Breast epithelium (tissue), 4 donors: ENCODE data around the gene CTDNEP1. TPM values are rescaled to one million over a fixed set of nuclear protein-coding genes. Genes with fewer than 3 reads are reported as not detected.

Source experiments
- DNase-seq, 2 donors: peaks; one replicate each; pipeline ENCODE4 v3.0.0-alpha.2; 2019; ENCODE audit warnings: low spot score in 2 of 2
- H3K27ac ChIP-seq, 2 donors: fragments of 200-600 bp; sonication (generic) in 1 of 2; one replicate each; pipeline ENCODE4 v1.5.1; 2016 to 2019; ENCODE audit warnings: mild to moderate bottlenecking in 1 of 2
- H3K27me3 ChIP-seq, 2 donors: fragments of 200-600 bp; sonication (generic) in 1 of 2; one replicate each; pipeline versions ENCODE4 v1.5.1 to v1.6.0; 2017 to 2019; ENCODE audit warnings: control low read depth in 1 of 2, mild to moderate bottlenecking in 1 of 2
- H3K36me3 ChIP-seq: fragments of 200-600 bp; one replicate; pipeline ENCODE4 v1.5.1; 2019
- H3K4me1 ChIP-seq, 2 donors: fragments of 200-600 bp; sonication (generic); one replicate each; pipeline ENCODE4 v1.5.1; 2016 to 2019; ENCODE audit warnings: control low read depth in 1 of 2
- H3K4me3 ChIP-seq, 3 donors: fragments of 200-600 bp; sonication (generic); 1 replicate in 2 of 3; 2 replicates in 1 of 3; pipeline ENCODE4 v1.5.1; 2016 to 2019; ENCODE audit warnings: mild to moderate bottlenecking in 3 of 3, moderate library complexity in 2 of 3
- H3K9me3 ChIP-seq, 2 donors: fragments of 200-600 bp; sonication (generic) in 1 of 2; one replicate each; pipeline ENCODE4 v1.5.1; 2016 to 2019; ENCODE audit warnings: control low read depth in 1 of 2
- POLR2A ChIP-seq: fragments of 450-650 bp; IDR thresholded peaks from one replicate; pipeline ENCODE4 v1.6.1; 2016; ENCODE audit warnings: antibody characterized with exemption, mild to moderate bottlenecking, moderate library complexity
- POLR2AphosphoS5 ChIP-seq, 3 donors: sonication (generic); formaldehyde crosslinking; IDR thresholded peaks; one replicate each; pipeline ENCODE4 v1.6.1; 2017; ENCODE audit warnings: antibody characterized with exemption in 3 of 3
- intact Hi-C: fragments of 100-400 bp; cut with DNase I; formaldehyde crosslinking; loops from one replicate; pipeline ENCODE4 v1.15.1; 2023; ENCODE audit warnings: low total_unique reads
- total RNA-seq, 3 donors: library from RNA; depleted of rRNA; stranded (reverse); fragments of >200 nt; gene quantifications; one replicate each; pipeline ENCODE4 v1.1.0, GENCODE V29; 2016
- TF ChIP-seq, protein P1 (sequence below), 3 donors: fragments of 450-650 bp; IDR thresholded peaks; one replicate each; pipeline ENCODE4 v1.5.1; 2016 to 2017; ENCODE audit warnings: antibody characterized with exemption in 3 of 3, mild to moderate bottlenecking in 3 of 3, moderate library complexity in 3 of 3

CTDNEP1 gene
- total RNA-seq, 3 donors from 2014 or later, result 35.7 to 67.5 (median 60.5) TPM

DNA sequence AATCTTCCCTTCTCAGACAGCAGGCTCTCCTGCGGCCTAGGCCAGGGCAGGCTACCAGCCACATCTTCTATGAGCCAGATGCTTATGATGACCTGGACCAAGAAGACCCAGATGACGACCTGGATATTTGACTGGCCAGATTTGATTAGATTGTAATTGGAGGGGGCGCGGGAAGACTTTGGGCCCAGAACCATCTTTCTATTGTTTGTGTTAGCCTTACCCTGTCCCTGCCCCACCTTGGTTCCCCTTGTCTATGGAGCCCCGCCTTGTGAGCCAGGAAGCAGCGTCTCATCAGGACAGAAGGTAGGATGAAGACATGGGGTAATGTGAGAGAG is 8.0 kb upstream of the CTDNEP1 start:
- Histone ChIP-seq H3K4me3 (no peak overlapping the region), H3K4me1 (peaks cover 0 to 6% of the 10 kb centered on the region in 2 donors), H3K36me3 (no peaks in the 10 kb centered on the region), H3K27ac (peak overlapping the region; percentile 75 to 96), H3K27me3 (peaks cover 5 to 12% of the 10 kb centered on the region in 2 donors), H3K9me3 (no peaks in the 10 kb centered on the region)
- TF ChIP-seq POLR2AphosphoS5 (IDR thresholded peaks at IDR 0.05) (no peak), POLR2A (no peak)
- TF ChIP-seq, protein P1, sequence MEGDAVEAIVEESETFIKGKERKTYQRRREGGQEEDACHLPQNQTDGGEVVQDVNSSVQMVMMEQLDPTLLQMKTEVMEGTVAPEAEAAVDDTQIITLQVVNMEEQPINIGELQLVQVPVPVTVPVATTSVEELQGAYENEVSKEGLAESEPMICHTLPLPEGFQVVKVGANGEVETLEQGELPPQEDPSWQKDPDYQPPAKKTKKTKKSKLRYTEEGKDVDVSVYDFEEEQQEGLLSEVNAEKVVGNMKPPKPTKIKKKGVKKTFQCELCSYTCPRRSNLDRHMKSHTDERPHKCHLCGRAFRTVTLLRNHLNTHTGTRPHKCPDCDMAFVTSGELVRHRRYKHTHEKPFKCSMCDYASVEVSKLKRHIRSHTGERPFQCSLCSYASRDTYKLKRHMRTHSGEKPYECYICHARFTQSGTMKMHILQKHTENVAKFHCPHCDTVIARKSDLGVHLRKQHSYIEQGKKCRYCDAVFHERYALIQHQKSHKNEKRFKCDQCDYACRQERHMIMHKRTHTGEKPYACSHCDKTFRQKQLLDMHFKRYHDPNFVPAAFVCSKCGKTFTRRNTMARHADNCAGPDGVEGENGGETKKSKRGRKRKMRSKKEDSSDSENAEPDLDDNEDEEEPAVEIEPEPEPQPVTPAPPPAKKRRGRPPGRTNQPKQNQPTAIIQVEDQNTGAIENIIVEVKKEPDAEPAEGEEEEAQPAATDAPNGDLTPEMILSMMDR (IDR thresholded peaks at IDR 0.05), result no peak
- intact Hi-C loops, result no loop called here
- DNase-seq, result no peak

DNA sequence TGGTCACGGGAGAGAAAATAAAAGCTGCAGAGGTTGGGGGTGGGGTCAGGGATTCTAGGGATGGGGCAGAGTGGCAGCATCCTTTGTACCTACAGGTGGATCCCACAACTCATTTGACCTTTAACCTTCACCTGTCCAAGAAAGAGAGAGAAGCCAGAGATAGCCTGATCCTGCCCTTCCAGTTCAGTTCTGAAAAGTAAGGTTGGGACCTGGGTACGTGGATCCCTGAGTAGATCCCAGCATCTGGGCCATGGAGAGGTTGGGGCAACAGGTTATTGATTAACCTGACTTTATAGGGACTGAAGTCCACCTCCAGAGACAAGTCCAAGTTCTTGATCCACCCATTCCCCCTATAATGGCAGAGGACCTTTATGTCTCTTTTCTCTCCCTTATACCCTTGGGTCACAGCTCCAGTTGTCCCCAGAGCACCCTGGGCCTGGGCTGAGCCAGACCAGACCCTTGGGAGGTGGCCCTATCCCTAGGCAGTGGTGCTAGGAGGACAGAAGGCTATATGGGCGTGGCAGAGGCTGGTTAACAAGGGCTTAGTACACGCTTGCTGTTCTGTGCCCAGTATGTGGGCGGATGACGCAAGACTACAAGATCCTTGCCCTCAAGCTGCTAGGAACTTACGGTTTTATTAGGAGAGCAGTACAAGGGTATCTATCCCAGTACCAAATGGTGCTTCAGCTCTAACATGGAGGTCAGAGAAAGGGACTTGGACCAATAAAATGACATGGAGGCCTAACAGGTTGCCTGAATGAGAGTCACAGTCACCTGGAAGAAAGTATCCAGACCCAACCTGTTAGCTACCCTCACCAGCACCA is 7.4 kb upstream of the CTDNEP1 start:
- H3K27me3 ChIP-seq, result peaks cover 5 to 12% of the 10 kb centered on the region in 2 donors
- no peak for TF ChIP-seq POLR2A
- peak in 1 of 3 donors; percentile 8 for TF ChIP-seq POLR2AphosphoS5 (IDR thresholded peaks at IDR 0.05)
- intact Hi-C loops, result no loop called here
- peaks cover 0 to 6% of the 10 kb centered on the region in 2 donors for H3K4me1 ChIP-seq
- peak overlapping the region; percentile 75 to 96 for H3K27ac ChIP-seq
- DNase-seq, result peak in 1 of 2 donors; percentile 78
- no peaks in the 10 kb centered on the region for H3K9me3 ChIP-seq
- no peak overlapping the region for H3K4me3 ChIP-seq
- no peaks in the 10 kb centered on the region for H3K36me3 ChIP-seq

DNA sequence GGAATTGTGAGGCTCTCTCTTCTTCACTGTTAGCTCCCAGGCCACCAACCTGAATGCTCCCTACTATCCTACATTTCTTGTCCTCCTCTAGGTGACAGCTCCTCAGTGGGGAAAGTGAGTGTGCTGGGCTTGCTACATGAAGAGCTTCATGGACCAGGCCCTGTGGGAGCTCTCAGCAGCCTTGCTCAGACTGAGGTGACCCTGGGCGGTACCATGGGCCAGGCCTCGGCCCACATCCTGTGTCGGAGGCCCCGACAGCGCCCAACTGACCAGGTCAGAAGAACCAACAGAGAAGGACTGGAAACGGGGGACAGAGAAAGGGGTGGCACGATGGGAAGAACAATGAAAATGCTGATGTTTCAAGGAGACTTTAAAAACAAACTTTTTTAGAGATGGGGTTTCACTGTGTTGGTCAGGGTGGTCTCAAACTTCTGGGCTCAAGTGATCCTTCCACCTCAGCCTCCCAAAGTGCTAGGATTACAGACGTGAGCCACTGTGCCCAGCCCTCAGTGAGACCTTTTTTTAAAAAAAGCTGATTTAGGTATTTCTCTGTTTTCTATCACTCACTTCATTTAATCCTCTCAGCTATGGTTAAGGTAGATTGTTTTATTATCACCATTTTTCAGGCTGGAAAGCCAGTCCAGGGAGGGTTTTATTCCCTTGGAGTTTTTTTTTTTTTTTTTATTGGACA is 5.4 kb upstream of the CTDNEP1 start:
- Histone ChIP-seq H3K4me3 (no peak overlapping the region), H3K27ac (no peak overlapping the region), H3K4me1 (peaks cover 6 to 9% of the 10 kb centered on the region in 2 donors), H3K9me3 (no peaks in the 10 kb centered on the region), H3K27me3 (peaks cover 0 to 3% of the 10 kb centered on the region in 2 donors), H3K36me3 (no peaks in the 10 kb centered on the region)
- TF ChIP-seq POLR2A, result no peak
- TF ChIP-seq, protein P1 (IDR thresholded peaks at IDR 0.05), result no peak
- no peak for TF ChIP-seq POLR2AphosphoS5 (IDR thresholded peaks at IDR 0.05)
- DNase-seq, result no peak
- intact Hi-C loops, result no loop called here

DNA sequence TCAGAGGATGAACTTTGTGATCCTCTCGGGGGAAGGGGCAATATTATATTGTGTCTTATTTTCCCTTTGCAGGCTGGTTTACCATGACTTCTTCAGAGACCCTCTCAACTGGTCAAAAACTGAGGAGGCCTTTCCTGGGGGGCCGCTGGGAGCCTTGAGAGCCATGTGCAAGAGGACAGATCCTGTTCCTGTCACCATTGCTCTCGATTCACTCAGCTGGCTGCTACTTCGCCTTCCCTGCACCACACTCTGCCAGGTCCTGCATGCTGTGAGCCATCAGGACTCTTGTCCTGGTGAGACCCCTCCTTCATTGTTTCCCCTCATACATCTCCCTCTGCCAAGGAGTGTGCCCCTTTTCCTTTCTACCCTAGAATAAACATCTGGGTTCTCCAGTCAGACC is 3.0 kb upstream of the CTDNEP1 start:
- Histone ChIP-seq H3K4me3 (no peak overlapping the region), H3K36me3 (no peaks in the 10 kb centered on the region), H3K9me3 (no peaks in the 10 kb centered on the region), H3K27me3 (no peaks in the 10 kb centered on the region), H3K4me1 (peaks cover 0 to 20% of the 10 kb centered on the region in 2 donors), H3K27ac (no peak overlapping the region)
- no peak for DNase-seq
- TF ChIP-seq POLR2AphosphoS5 (IDR thresholded peaks at IDR 0.05), result no peak
- intact Hi-C loops, result no loop called here

DNA sequence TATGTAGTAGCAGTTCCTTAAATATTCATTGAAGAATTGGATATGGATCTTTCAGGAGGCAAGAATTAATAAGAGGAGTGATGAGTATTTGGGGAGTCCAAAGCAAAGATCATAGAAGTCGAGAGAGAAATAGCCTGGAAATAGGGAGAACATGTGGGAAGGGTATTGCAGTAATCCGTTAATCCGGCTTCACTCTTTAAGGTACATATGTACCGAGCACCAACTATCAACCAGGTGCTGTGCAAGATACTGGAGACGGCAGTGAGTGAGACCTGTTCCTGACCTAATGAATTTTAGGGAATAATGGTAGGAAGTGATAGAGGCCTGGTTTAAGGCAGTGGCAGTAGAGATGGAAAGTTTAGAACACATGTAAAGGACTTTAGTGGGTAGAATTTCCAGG is 1.5 kb upstream of the CTDNEP1 start:
- Histone ChIP-seq H3K36me3 (no peaks in the 10 kb centered on the region), H3K9me3 (no peaks in the 10 kb centered on the region)
- intact Hi-C loops, result no loop called here

More for the DNA sequence above, 1.5 kb upstream of the CTDNEP1 start:
- Histone ChIP-seq H3K27me3 (no peaks in the 10 kb centered on the region), H3K27ac (peak overlapping the region; percentile 100), H3K4me3 (peak overlapping the region; percentile 84 to 93 (median 87)), H3K4me1 (peaks cover 3 to 28% of the 10 kb centered on the region in 2 donors)
- TF ChIP-seq, protein P1 (IDR thresholded peaks at IDR 0.05), result no peak
- TF ChIP-seq POLR2AphosphoS5 (IDR thresholded peaks at IDR 0.05), result no peak
- no peak for TF ChIP-seq POLR2A
- DNase-seq, result no peak
